ENCODE results near the gene OR52N1.

GRCh38 chr11:5833446-5833845, 42.4 kb upstream of the OR52N1 start:
- TF ChIP-seq CTCF (IDR thresholded peaks at IDR 0.05) (no peak), POLR2A (IDR thresholded peaks at IDR 0.05) (no peak)
